Testis (tissue), 2 donors: ENCODE measurements around the gene GRIN2D.

Experiments used
- POLR2A ChIP-seq: fragments of 450-650 bp; IDR thresholded peaks from one replicate; pipeline ENCODE4 v1.6.1; 2017; ENCODE audit warnings: antibody characterized with exemption, mild to moderate bottlenecking, moderate library complexity
- TF ChIP-seq, protein P1 (sequence below), 3 experiments: fragments of 450-650 bp in 2 of 3; fragments of 200-600 bp in 1 of 3; sonication (generic) in 1 of 3; IDR thresholded peaks; one replicate each; pipeline ENCODE4 v1.5.1; 2016 to 2019; ENCODE audit warnings: antibody characterized with exemption in 3 of 3, mild to moderate bottlenecking in 2 of 3, moderate library complexity in 1 of 3

GRCh38 chr19:48393559-48394330 lies at the start of gene GRIN2D:
- TF ChIP-seq, protein P1, sequence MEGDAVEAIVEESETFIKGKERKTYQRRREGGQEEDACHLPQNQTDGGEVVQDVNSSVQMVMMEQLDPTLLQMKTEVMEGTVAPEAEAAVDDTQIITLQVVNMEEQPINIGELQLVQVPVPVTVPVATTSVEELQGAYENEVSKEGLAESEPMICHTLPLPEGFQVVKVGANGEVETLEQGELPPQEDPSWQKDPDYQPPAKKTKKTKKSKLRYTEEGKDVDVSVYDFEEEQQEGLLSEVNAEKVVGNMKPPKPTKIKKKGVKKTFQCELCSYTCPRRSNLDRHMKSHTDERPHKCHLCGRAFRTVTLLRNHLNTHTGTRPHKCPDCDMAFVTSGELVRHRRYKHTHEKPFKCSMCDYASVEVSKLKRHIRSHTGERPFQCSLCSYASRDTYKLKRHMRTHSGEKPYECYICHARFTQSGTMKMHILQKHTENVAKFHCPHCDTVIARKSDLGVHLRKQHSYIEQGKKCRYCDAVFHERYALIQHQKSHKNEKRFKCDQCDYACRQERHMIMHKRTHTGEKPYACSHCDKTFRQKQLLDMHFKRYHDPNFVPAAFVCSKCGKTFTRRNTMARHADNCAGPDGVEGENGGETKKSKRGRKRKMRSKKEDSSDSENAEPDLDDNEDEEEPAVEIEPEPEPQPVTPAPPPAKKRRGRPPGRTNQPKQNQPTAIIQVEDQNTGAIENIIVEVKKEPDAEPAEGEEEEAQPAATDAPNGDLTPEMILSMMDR (IDR thresholded peaks at IDR 0.05), result no peak
- no peak for TF ChIP-seq POLR2A
